H54 (cell line): ENCODE data around the gene ANKRD33B.

ENCODE experiments used
- DNase-seq: peaks from one replicate; pipeline ENCODE4 v3.0.0; 2011; ENCODE audit warnings: low spot score, mixed read lengths; ENCODE audit not compliant: insufficient read length
- FAIRE-seq: peaks from 3 replicates; lab custom pipeline; 2011; peaks lifted over from hg19 to GRCh38; lab: Jason Lieb, UNC
- POLR2A ChIP-seq: IDR thresholded peaks from 2 replicates; pipeline ENCODE4 v1.6.1; 2011; ENCODE audit warnings: low read depth, mild to moderate bottlenecking, low read length

ANKRD33B gene

DNA sequence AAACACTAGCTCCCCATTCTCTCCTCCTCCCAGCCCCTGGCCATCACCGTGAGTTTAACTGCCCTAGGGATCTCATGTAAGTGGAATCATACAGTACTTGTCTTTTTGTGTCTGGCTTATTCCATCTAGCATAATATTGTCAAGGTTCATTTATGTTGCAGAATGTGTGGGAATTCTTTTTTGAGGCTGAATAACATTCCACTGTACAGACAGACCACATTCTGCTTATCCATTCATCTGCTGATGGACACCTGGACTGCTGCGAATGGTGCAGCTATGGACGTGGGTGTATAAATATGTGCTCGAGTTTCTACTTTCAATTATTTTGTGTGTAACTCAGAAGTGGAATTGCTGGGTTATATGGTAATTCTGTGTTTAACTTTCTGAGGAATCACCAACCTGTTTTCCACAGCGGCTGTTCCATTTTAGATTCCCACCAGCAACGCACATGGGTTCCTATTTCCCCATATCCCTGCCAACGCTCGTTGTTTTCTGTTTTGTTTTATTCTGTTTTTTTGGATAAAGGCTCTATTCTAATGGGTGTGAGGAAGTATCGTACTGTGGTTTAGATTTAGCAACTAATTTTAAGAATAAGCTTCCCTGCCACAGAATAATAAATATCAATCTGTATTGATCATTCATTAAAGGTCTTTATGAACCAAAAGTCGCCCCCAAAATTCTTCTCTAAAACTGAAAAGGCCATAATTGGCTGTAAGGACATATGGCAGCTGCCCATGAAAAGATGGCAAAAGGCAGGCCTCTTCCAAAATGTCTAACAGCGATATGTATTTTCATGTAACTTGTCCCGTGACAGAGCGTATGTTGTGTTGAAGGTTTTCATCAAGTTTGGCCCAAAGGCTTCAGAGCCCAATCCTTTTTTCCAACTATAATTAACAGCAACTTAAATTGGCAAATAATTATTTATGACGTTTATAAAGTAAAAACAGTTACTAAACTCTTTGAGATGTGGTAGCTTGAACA is 126.9 kb downstream of the ANKRD33B start:
- FAIRE-seq (no peak), DNase-seq (no peak)
- TF ChIP-seq POLR2A: no peak

GRCh38 chr5:10691826-10692785 is 128.2 kb downstream of the ANKRD33B start:
- FAIRE-seq (no peak), DNase-seq (no peak)
- no peak for TF ChIP-seq POLR2A

DNA sequence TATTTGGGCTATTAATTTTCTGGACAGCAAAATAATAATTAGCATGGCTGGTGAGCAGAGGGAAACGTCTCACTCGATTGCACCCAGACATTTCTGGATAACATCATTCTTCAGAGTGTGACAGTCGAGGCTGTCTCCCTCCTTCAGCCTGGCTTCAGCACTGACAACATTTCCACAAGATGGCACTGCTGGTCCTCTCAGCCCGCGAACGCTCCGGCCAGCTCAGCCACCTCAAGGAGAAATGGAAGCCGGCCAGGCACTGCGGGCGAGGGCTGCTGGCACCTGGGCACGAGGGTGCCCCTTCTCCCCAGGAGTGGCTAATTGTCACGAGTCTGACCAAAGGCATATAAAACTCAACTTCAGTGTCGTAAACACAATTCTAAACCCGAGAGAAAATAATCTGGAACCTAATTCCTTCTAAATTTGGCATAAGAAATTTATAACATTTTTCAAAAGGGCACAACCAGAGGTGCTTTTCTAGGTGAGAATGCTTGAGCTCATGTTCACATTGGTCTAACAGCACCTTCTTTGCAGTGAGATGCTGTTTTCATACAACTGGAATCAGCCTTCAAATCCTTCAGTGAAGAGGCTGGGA is 131.3 kb downstream of the ANKRD33B start:
- DNase-seq (peak; percentile 73), FAIRE-seq (peak; percentile 67)
- no peak for TF ChIP-seq POLR2A

- no peak for FAIRE-seq
- no peak for TF ChIP-seq POLR2A
- no peak for DNase-seq
Observed at GRCh38 chr5:10695759-10696543, 132.1 kb downstream of the ANKRD33B start.

- no peak for FAIRE-seq
- no peak for TF ChIP-seq POLR2A
- no peak for DNase-seq
Observed at GRCh38 chr5:10699281-10699874, 135.5 kb downstream of the ANKRD33B start.

DNA sequence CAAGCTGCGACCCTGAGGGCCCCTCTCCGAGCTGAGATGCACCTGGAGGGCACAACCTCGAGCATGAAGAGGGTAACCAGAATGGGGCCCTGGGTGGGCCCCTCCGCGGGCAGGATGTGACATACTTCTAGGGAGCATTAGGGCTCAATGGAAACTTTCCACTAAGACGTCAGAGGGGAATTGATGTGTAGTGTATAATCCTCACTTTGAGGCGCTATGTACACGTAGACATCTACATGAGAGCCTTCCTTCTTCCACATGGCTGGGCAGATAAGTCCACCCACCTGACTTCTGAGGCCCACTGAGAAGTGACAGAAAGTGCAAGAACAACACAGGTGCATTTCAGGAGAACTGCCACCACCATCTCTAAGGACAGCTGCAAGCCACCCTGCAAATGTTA is 136.1 kb downstream of the ANKRD33B start:
- FAIRE-seq (no peak), DNase-seq (no peak)

GRCh38 chr5:10700516-10700915 is 136.6 kb downstream of the ANKRD33B start:
- no peak for TF ChIP-seq POLR2A

More for the DNA sequence above, 136.1 kb downstream of the ANKRD33B start:
- no peak for TF ChIP-seq POLR2A

DNA sequence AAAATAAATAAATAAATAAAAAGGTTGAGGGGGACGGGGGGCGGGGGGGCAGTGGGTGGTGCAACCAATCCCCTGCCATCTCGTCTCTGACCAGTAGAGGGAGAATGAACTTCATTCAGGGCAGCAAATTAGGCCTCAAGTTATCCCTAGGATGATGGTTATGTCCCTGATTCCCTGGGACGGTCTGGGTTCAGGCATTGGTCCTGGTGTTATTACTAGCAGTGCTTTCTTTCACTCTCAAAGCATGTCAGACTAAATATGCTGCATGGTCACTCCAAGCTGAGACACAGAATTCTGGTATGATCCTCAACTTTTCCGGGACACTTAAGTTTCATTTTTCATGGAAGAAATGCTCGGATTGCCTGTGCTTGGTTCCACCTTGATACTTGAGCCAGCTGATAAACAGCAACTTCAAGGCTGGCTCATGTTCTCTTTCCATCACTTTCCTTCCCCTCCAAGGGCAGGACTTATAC is 137.7 kb downstream of the ANKRD33B start:
- no peak for TF ChIP-seq POLR2A
- DNase-seq: no peak
- no peak for FAIRE-seq

More at GRCh38 chr5:10700516-10700915, 136.6 kb downstream of the ANKRD33B start:
- DNase-seq (no peak), FAIRE-seq (no peak)

DNA sequence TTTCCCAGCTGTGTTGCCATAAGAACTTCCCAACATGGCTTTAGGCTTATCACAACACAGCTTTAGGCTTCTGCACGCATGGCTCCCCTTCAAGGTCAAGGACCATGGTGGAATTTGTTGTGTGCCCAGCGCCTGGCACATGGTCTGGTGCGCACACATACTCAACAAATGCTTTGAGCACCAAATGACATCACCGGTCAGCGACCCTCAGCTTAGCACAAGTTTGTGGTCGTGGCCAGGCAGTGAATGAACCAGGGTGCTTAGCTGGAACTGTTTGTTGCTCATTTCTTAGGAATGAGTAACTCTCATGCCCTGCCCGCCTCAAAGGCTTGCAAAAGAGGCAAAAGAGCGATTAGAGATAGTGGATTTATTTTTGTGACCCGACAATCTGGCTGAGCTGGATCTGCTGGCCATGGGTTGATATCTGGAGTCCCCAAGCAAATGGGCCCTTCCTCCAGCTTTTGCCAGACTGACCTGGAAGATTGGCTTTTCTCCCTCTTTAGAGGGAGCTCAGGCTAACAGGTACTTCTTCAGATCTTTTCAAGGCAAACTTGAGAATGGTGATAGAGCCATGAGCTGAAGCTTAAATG is 138.3 kb downstream of the ANKRD33B start:
- peak; percentile 86 for FAIRE-seq
- no peak for TF ChIP-seq POLR2A
- DNase-seq: peak; percentile 75

GRCh38 chr5:10702911-10703491 is 139.1 kb downstream of the ANKRD33B start:
- FAIRE-seq (no peak), DNase-seq (no peak)
- TF ChIP-seq POLR2A: no peak

DNA sequence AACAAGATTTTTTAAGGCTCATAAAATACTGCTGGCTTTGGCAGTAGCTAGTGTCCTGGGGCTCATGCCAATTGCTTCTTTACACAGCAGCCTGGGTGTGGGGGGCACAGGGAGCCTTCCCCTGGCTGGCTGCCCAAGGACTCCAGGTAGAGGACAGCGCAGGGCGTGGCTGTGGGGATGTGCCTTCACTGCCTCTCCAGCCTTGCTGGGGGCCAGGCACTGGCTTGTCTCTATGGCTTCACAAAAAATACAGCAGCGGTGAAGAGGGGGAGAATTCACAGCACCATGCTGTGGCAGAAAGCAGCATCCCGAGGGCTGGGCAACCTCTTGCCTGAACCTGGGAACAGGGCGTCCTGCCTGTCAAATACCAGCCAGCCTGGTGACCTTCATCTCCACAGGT is 139.8 kb downstream of the ANKRD33B start:
- TF ChIP-seq POLR2A: no peak
- DNase-seq (no peak), FAIRE-seq (no peak)

- TF ChIP-seq POLR2A: no peak
- peak; percentile 58 for FAIRE-seq
Observed at GRCh38 chr5:10704949-10705621, 141.2 kb downstream of the ANKRD33B start.

More at GRCh38 chr5:10704949-10705621, 141.2 kb downstream of the ANKRD33B start:
- peak; percentile 68 for DNase-seq
